HG03060 (cell line): ENCODE results near the gene MAPK10.

Experiments used
- ATAC-seq: cut with Tn5 transposase; IDR thresholded peaks from one replicate; pipeline ENCODE4 v1.9.1; 2021; ENCODE audit warnings: low read depth, moderate number of reproducible peaks; ENCODE audit not compliant: unreplicated experiment

Gene MAPK10

DNA sequence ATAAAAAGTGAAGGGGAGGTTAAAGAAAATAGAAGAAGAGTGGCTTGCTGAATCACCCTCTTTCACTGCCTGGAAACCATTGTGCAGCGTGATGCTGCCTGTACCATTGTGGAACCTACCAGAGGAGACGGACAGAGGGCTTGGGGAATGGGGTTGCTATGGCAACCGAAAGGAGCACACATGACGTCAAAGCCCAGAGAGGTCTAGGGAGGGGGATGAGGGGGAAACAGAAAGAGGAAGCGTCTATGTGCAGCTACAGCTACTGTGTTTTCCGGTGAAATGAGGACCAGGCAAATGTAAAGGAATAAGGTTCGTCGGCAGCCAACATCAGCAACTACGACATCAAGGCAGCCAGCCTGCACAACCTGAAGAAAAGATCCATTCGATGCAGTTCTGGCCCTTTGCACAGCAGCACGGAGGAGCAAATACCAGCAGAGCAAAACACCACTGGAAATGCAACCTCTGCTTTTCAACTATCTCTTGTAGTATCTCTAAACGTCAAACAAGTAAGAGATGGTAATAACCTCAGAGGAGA, at the start of gene MAPK10:
TSS of gene MAPK10 (minus strand) at position 110 of the 535 bp plus-strand sequence.
- ATAC-seq: peak; percentile 93

DNA sequence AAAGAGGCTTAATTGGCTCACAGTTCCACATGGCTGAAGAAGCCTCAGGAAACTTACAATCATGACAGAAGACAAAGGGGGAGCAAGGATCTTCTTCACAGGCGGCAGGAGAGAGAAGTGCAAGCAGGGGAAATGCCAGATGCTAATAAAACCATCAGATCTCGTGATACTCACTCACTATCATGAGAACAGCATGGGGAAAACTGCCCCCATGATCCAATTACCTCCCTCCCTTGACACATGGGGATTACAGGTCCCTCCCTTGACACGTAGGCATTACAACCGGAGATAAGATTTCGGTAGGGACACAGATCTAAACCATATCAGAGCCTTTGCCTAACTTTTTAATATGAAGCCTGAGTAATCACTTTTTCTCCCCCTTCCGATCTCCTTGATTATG, 43.7 kb upstream of the MAPK10 start:
- no peak for ATAC-seq

DNA sequence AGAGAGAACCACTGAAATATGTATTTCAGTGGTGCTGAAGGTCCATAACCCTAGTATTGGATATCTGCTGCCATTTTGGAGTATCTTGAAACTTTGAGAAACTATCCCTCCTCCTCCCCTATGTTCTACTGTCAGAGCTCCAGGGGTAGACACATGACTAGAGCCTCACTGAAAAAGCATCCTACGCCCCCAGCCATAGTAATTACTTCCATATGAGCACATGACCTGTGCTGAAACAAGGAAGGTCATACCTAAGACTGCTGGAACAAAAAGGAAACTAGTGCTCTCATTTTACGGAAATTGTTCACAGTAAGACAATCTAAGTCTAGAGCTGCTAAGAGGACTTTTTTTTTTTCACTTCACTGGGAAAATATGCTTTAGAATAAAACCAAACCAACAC, 42.0 kb upstream of the MAPK10 start:
- no peak for ATAC-seq

DNA sequence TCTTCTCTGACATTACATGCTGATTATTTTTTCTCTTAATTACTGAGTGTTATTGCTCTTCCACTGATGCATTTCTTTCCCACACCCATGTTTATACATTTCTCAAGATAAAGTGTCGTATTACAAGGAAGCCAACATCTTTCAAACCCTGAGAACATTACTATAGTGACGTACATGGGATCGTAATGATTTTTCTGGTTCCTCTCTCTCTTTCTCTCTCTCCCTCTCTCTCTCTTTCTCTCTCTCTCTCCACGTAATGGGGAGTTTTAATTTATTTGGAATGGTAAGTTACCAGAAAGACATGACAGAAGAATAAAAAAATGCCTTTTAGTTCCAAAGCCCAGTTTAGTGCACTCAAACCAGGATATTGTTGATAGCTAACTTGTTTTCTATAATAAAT, 40.4 kb upstream of the MAPK10 start:
- no peak for ATAC-seq

DNA sequence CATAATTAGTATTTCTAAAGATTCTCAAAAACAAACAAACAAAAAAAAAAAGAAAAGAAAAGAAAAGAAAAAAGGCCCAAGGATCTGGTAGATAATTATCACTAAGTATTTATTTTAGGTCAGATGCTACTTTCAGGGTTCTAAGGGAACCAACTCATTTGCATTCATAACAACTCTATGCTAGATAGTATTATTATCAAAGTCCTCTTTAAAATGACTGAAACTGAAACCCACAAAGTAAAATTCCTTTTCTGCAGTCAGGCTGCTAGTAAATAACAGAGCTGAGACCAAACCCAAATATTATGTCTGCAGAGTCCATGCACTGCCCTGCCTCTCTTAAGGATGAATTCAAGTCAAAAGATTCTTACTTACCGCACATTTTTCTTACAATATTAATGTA, 38.3 kb upstream of the MAPK10 start:
- no peak for ATAC-seq

DNA sequence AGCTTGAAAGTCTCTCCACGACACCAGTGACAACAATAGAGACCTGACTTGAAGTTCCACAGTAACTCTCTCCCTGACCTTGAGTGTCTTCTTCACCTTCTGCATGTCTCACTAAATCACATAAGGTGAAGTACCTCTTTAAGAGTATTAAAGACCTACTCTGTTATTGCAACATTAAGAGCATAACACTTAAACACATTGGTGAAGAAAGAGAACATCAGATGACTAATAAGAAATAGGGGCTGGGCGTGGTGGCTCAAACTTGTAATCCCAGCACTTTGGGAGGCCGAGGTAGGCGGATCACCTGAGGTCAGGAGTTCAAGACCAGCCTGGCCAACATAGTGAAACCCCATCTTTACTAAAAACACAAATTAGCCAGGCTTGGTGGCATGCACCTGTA, 33.9 kb upstream of the MAPK10 start:
- no peak for ATAC-seq

DNA sequence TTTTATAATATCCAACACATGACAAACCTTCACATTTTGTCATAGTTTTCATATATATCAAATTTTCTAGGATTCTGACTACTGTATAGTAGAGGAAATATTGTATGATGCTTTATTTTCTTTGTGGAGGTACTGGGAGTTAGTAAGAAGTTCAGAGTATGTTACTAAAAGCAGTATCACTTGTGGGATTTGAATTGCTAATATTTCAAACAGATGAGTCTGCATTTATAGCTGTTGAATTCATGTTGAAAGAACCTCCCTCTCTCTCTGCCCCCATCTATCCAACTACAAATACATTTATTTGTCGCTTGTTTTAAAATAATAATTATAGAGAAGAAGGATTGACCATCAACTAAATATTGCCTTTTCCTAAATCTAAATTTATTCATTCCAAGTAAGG, 29.8 kb upstream of the MAPK10 start:
- ATAC-seq: no peak

DNA sequence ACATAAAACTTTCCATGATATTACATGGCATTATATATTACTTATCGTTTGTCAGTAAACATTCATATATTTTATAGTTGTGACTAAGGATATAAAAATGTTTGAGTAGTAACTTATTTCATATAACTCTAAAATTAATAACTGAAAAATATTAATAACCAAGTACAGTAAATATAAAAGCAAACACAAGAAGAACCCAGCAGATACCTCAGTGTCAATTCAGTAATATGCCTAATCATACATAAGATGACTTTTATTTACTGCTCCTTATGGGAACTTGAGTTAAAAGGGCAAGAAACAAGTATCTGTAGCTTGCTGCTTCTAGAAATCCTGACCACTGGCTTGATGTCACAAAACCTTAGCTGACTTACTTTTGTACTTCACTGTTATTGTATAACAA, 28.4 kb upstream of the MAPK10 start:
- no peak for ATAC-seq

DNA sequence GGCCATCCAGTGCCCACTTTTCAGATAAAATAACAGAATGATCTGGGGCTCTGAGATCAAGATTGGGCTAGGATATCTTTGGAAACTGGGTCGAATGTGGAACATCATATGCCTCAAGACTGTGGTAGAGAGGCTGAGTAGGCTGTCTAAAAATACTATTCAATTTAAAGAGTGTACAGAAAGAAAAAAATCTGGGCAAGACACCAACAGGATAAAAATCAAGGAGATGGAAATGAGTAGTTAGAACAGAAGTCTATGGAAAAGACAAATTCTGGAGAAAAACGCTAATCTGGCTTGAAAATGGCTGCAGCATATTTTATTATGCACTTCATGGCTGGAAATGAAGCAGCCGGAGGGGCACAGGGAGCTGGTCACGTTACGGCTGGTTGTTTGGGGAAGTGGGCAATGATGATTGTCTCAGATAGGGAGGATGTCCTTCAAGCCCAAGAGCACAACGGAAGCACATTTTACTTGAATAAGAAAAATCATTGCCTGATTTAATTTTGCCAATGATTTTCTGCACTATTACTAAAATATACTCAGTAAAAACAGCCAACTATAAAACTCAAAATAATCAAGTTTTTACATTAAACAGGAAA, 27.1 kb upstream of the MAPK10 start:
- ATAC-seq: no peak

DNA sequence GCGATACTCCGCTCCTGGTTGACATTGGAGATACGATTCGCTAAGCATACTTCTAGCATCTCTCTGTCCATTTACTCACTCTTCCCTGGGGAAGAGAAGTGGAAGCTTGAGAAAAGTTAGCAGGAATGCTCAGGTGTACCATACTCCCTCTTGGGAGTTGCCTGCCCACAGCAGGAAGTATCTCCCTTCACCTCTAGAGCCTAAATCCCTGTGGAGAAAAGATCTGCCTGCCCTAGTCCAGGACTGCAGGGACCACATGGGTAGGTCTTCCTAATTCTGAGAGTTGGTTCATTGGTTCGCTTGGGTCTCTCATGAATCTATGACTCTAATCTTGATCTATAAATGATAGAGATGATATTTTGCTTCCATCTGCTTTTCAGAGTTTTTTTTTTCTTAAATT, 26.3 kb upstream of the MAPK10 start:
- ATAC-seq: no peak

DNA sequence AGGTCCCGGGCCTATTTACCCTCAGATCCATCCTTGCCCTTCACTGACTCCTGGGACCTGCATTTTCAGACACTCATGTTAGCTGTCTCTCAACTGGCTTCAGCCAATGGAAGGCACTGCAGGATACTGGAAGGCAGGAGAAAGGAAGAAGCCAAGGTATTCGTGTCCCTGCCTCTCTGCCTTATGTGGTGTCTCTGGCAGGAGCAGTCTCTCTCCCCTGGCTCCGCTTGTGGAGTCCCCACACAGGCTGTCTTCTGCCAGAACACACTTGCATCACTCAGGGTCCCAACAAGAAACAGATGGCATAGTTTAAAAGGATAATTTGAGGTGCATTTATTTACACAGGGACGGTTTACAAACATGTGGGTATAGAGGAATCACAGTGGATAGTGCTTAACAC, 21.6 kb upstream of the MAPK10 start:
- no peak for ATAC-seq

DNA sequence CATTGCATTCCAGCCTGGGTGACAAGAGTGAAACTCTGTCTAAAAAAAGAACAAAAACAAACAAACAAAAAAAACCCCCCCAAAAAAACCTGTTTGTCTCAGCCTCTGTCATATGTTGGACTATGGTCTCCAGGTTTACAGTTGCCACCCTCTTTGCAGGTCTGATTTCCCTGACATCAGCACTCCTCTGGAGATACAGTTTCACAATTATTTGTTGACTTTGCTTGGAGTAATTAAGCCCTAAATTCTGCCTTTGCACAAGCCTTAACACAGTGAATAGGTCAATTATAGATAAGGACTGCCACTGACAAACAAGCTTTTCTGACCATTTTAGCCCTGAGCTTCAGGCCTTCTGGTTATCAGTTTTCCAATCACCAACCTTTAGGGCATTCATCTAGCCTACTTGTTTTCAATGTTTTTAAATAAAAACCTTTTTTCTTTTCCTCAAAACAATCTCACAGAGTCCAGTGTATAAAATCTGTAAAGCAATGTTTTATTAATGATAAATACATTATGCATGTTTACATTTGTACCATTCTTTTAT, 20.4 kb upstream of the MAPK10 start:
- no peak for ATAC-seq

DNA sequence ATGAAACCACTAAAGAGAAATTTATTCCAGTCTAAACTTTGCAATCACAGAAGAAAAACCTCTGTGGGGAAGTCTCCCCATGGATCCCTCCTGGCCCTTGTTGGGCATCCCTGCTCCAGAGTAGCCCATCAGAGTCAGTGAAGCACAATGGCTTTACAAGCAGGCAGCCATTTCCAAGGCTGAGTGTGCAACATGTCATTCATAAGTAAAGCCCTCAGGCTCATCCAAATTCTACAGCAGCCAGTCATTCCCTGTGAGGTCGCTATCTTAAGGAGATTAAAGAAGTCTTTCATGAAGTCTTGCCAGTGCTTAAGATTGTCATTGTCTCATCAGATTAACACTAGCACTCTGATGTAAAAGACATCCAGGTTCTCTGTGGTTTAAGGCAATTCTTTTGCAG, 17.0 kb upstream of the MAPK10 start:
- no peak for ATAC-seq

DNA sequence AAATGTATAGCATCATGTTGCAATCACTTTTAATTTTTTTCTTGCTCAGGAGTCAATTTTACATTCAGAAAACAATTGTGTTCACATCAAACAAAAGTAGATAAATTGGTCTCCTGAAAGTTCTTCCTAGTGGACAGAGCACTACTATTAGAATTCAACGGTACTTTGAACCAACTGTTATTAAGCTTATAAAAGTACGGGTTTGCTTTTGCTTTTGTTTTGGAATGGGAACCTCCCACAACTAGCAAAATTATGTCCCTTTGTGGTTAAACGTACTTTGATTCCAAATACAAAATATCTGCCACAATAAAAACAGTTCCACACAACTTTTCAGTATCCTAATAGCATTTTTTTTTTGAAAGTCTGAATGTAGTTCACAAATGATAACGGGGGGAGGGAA, 8.6 kb upstream of the MAPK10 start:
- ATAC-seq: no peak

DNA sequence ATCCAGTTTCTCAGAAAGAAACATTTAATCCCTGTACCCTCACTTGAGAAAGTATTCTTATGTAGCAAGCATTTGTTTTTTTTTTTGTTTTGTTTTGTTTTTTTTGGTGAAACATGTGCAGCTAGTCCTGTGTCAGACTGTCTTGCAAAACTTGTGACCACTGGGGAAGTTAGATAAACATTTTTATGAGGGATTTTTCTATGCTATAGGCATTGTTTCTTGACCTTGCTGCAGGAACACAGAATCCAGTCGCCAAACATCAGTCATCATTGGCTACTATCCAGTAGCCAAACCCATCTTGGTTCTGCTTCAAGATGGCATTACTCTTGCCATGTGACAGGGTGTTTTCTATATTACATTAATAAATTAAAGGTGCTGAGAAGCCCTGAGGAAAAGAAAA, 7.7 kb upstream of the MAPK10 start:
- ATAC-seq: no peak

DNA sequence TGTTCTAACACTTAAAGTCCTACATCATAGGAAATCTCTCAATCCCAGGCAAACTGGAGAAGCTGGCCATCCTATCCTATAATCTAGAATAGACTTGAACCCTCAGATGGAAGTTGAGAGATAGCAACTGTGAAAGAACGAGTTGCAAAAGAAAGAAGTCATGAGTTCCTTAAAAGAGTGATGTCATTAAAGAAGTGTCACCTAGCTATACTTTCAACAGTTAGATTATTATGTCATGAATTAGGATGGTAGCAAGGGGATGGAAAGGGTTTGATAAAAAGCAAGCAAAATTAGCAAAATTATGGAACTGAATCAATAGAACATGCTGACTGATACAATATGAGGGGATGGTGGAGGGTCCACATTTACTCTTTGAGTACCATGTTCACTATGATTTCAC, 7.1 kb upstream of the MAPK10 start:
- ATAC-seq: no peak

DNA sequence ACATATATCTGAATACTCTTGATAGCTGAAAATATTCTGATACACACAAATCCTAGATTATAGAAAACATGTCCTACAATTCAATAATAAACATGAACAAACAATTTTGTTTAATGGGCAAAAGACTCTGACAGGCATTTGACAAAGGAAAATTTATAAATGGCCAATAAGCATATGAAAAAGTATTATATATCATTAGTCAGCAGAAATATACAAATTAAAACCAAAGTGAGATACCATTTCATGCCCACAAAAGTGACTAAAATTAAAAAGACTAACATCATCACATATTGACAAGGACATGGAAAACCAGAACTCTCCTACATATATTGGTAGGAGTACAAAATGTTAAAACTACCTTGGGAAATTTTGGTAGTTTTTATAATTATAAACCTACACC, 2.7 kb upstream of the MAPK10 start:
- ATAC-seq: no peak

DNA sequence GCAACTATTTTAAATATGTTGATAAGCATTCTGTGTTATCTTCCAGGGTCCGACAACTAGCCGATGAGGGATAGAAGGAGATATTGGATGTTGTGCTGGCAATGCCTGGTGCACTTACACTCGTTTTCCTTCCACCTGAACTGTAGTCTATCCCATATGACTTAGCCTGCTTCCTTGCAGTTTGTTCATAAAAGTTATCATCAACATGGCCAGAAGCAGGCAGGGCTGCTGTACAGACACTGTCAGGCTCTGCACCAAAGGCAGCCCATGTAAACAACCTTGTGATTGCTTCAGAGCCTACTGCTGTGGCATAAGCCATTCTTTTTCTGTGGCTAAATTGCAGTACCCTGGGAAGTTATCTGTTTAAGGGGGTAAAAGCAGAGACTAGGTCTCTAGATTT, 1.6 kb downstream of the MAPK10 start:
- ATAC-seq: no peak

DNA sequence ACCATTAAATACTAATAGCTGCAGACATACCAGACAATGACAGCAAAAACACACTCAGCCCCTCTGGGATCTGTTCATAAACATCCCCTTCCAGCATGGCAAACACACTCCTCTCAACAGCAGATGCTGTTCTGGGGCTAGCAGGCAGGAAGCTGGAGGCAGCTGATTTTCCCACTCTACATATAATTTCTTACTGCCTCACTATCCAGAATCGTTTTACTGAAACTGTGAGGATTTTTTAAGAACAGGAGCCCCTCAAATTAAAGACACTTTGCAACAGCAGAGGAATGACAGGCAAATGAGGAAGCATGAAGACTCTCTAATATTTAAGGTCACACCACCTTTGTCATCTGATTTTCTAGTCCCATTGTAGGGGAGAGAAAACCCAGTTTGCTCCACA, 2.2 kb downstream of the MAPK10 start:
- ATAC-seq: no peak

DNA sequence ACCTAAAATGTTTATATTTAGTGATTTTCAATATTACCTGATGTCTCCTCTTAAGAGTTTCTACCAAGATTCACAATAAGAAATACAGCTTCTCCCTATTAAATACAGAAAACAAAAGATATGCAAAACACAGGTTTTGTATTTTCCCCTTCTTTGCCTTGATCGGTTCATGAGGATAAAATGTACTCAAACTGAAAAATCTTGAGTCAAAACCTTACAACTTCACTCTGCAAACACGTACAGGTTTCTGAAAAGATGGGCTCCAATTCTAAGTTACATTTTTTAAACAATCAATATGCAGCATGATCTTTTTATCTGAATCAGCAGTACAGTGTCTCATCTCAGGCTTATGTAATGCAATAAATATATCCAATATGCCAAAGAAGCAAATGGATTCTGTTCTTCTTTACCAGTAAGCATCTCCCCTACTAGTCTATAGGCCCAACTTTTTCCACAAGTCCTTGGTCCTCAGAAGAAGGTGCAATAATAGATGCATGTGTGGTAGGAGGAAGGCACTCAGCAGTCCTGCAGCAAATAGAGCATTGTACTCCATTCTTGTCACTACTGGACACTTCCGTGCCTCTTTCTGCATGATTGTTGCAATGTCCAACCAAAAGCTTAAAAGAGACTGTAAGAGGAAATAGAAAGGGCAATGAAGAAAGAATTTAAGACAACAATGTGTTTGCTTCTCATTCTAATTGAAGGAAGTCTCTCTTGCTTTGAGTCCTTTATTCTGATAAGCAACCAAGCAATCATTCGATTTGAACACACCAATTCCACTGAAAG, 3.2 kb downstream of the MAPK10 start:
- no peak for ATAC-seq

DNA sequence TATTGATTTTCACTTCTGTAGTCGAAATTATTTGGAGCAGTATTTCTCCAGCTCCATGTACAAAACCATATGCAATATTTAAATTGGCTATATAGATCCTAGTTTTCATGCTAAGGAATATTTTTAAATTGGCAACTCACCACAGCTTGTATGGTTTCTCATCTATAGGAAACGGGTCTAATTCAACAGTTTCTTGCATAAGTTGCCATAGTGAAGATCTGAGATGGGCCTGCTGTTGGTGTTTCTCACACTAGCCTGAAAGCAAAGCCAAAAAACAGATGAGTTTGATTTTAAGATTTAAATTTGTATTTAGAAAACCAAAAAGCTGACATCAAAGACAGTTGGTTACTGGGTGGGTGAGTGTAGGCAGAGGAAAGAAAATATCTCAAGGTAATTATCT, 5.5 kb downstream of the MAPK10 start:
- ATAC-seq: no peak

DNA sequence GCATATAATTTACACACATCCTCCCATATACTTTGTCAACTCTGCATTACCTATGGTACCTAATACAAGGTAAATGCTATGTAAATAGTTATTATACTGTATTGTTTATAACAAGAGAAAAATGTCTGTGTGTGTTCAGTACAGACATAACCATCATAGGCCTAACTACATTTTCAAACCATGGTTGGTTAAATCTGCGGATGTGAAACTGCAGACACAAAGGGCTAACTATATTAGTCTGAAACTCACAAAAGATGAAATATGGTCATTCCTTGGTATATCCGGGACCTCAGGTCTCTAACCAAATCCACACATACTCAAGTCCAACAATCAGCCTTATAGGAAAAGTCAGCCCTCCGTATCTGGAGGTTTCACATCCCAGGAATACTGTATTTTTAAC, 13.5 kb downstream of the MAPK10 start:
- ATAC-seq: no peak
